GM19351 (cell line): ENCODE measurements around the gene EIF3J.

Experiments used
- ATAC-seq: cut with Tn5 transposase; IDR thresholded peaks from one replicate; pipeline ENCODE4 v1.9.1; 2021; ENCODE audit warnings: mild to moderate bottlenecking, moderate library complexity; ENCODE audit not compliant: unreplicated experiment

EIF3J gene

GRCh38 chr15:44591326-44591725 is 54.4 kb downstream of the EIF3J start:
- no peak for ATAC-seq

- ATAC-seq = no peak
Measured at GRCh38 chr15:44593042-44593736, 56.2 kb downstream of the EIF3J start.

GRCh38 chr15:44595246-44595645 is 58.3 kb downstream of the EIF3J start:
- no peak for ATAC-seq

GRCh38 chr15:44595656-44596510 is 58.9 kb downstream of the EIF3J start:
- no peak for ATAC-seq

- ATAC-seq = no peak
Measured at GRCh38 chr15:44596511-44597010, 59.6 kb downstream of the EIF3J start.

- ATAC-seq = no peak
Measured at GRCh38 chr15:44598066-44598465, 61.1 kb downstream of the EIF3J start.

GRCh38 chr15:44598892-44599291 is 61.9 kb downstream of the EIF3J start:
- no peak for ATAC-seq

- no peak for ATAC-seq
Measured at GRCh38 chr15:44603126-44603525, 66.2 kb downstream of the EIF3J start.

- ATAC-seq = no peak
Measured at GRCh38 chr15:44606740-44607139, 69.8 kb downstream of the EIF3J start.
